Measurements from ENCODE around the gene AAK1.
"Not testable (repeated sequence)": the region's sequence is repeated elsewhere in the genome, so short reads cannot be mapped to it uniquely, and the experiment has no call there.

DNA sequence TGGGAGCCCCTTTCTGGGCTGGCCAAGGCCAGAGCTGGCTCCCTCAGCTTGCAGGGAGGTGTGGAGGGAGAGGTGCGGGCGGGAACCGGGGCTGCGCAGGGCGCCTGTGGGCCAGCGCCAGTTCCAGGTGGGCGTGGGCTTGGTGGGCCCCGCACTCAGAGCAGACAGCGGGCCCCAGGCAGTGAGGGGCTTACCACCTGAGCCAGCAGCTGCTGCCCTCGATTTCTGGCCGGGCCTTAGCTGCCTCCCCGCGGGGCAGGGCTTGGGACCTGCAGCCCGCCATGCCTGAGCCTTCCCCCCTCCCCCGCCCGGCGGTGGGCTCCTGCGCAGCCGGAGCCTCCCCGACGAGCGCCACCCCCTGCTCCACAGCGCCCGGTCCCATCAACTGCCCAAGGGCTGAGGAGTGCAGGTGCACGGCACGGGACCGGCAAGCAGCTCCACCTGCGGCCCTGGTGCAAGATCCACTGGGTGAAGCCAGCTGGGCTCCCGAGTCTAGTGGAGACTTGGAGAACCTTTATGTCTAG is 21.5 kb downstream of the AAK1 start:
- TF ChIP-seq, protein P1, sequence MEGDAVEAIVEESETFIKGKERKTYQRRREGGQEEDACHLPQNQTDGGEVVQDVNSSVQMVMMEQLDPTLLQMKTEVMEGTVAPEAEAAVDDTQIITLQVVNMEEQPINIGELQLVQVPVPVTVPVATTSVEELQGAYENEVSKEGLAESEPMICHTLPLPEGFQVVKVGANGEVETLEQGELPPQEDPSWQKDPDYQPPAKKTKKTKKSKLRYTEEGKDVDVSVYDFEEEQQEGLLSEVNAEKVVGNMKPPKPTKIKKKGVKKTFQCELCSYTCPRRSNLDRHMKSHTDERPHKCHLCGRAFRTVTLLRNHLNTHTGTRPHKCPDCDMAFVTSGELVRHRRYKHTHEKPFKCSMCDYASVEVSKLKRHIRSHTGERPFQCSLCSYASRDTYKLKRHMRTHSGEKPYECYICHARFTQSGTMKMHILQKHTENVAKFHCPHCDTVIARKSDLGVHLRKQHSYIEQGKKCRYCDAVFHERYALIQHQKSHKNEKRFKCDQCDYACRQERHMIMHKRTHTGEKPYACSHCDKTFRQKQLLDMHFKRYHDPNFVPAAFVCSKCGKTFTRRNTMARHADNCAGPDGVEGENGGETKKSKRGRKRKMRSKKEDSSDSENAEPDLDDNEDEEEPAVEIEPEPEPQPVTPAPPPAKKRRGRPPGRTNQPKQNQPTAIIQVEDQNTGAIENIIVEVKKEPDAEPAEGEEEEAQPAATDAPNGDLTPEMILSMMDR (IDR thresholded peaks at IDR 0.05): not testable (repeated sequence)
- not testable (repeated sequence) for TF ChIP-seq POLR2A (IDR thresholded peaks at IDR 0.05)

Data from stomach (tissue), 4 donors.